Raji (cell line): Measurements from ENCODE around the gene GPI.

ENCODE experiments used
- POLR2A ChIP-seq: IDR thresholded peaks from 2 replicates; pipeline ENCODE4 v1.6.1; 2011; ENCODE audit warnings: low read depth, low read length, control low read depth; ENCODE audit not compliant: insufficient read depth

GPI gene

DNA sequence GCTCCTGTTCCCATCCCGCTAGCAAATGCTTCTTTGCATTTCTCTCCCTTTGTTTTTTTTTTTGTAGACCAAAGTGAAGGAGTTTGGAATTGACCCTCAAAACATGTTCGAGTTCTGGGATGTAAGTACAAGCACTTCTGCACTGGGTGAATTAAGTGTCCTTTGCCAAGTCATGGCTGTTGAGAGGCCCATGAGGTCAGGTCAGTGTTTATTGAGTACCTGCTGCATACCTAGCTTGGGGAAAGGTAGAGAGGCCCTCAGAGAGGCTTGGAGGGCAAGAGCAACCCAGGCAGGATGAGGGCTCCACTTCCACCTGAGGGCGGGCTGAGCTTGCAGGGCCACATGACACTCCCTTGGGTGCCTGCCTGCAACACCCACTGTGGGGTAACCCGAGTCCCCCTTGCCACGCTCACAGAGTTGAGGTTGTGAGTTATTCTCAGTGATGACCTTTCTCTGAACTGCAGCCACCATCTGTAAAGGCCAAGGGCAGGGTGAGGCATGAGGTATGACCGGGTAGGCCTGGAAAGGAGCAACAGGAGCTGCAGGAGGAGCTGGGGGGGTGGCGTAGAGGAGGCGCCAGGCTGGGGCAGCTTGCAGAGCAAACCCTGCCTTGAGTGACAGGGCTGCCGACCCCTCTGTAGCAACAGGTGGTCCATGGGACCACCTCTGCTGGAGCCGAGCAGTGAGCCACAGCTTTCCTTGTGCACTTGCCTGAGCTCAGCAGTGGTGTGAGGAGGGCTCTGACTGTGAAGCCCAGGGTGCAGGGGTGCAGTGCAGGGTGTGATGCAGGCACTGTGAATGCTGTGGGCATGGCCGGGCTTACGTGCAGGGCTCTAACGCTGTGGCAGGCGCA, 16.6 kb downstream of the GPI start:
- no peak for TF ChIP-seq POLR2A

DNA sequence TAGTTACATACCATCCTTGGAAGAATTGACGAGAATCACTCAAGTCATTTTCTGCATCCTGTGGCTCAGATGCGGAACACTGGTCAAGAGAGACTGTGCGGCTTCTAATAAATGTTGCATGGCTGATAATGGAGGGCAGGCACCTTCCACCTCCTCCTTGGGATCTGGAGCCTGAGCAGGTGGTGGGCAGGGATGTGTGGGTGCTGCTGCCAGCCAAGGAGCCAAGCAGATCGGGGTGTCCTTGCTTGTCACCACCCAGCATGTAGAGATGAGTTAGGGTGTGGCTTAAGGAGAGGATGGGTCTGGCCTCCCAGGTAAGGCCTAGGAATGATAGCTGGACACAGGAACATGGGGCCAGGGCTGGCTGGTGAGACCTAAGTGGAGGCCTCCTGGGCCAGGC, 17.5 kb downstream of the GPI start:
- TF ChIP-seq POLR2A: no peak

DNA sequence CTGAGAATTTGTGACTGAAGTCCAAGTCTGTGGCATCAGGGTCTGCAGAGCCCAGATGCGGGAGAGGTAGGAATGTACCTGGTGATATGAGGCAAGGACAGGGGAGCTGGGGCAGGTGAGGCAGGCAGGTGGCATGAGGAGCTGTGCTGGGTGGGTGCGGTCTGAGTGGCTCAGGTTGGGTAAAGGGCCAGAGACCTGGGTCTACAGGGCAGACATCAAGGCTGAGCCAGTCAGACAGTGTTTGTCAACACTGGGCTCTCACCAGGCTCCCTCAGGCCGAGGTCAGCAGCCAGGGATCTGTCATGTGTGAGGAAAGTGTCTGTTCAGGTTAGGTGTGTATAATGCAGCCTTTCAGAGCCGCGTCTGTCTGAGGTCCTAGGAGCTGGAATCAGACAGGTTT, 18.6 kb downstream of the GPI start:
- no peak for TF ChIP-seq POLR2A

DNA sequence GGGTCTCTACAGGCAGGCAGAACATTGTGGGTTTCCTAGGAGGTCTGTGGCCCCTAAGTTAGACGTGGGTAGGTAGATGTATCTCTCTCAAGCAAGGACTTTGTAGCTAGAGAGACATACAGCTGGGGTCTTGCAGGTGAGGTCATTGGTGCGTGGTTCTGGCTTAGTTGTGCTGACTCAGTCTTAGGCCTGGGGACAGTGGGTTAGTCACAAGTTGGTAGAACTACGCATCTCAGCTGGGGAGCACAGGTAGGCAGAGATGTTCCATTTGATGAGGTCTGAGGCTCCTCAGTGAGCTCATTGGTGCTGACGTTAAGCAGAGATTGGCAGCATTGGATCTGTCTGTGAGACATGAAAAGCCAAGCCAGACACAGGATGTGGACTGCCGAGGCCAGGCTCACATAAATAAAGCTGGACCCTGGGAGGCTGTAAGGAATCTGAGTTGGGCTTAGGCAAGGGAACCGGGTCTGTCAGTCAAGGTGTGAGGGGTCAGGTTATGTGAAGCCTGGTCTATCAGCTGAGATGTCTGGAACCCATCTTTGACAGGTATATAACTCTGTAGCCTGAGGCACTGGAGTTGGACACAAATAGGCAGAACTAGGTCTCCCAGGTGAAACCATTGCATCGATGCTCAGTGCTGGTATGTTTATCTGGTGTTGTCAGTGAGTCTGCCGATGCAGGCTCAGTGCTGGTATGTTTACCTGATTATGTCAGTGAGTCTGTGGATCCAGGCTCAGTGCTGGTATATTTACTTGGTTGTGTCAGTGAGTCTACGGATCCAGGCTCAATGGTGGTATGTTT, 21.8 kb downstream of the GPI start:
- TF ChIP-seq POLR2A: no peak

GRCh38 chr19:34387446-34387810, 22.4 kb downstream of the GPI start:
- TF ChIP-seq POLR2A: no peak

GRCh38 chr19:34391813-34392212, 26.8 kb downstream of the GPI start:
- no peak for TF ChIP-seq POLR2A

DNA sequence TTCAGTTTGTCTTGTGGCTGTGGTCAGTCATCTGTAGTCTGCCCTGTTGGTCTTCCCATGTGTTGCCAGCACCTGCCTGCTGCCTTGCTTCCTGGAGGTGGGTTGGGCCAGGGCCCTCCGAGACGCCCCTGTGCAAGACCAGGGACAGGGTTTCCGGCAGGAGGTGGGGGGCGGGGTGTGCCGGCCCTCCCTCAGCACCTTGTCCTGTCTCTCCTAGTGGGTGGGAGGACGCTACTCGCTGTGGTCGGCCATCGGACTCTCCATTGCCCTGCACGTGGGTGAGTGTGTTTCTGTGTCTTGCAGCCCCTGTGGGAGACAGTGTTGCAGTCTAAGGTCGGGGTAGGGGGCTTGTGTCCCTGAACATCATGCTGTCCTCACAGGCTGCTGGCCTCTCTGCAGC, 28.0 kb downstream of the GPI start:
- no peak for TF ChIP-seq POLR2A

- TF ChIP-seq POLR2A: no peak
Observed at GRCh38 chr19:34393629-34394028, 28.6 kb downstream of the GPI start.

DNA sequence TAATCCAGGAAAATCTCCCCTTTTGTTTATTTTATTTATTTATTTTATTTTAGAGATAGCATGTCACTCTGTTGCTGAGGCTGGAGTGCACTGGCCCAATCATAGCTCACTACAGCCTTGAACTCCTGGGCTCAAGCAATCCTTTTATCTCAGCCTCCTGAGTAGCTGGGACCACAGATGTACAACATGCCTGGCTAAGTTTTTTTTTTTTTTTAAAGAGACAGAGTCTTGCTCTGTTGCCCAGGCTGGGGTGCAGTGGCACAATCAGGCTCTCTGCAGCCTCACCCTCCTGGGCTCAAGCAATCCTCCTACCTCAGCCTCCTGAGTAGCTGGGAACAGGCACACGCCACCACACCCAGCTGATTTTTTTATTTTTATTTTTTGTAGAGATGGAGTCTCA, 32.9 kb downstream of the GPI start:
- TF ChIP-seq POLR2A: no peak

DNA sequence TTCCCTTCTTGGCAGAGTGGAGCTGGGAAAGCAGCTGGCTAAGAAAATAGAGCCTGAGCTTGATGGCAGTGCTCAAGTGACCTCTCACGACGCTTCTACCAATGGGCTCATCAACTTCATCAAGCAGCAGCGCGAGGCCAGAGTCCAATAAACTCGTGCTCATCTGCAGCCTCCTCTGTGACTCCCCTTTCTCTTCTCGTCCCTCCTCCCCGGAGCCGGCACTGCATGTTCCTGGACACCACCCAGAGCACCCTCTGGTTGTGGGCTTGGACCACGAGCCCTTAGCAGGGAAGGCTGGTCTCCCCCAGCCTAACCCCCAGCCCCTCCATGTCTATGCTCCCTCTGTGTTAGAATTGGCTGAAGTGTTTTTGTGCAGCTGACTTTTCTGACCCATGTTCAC, 34.9 kb downstream of the GPI start:
- TF ChIP-seq POLR2A: no peak

DNA sequence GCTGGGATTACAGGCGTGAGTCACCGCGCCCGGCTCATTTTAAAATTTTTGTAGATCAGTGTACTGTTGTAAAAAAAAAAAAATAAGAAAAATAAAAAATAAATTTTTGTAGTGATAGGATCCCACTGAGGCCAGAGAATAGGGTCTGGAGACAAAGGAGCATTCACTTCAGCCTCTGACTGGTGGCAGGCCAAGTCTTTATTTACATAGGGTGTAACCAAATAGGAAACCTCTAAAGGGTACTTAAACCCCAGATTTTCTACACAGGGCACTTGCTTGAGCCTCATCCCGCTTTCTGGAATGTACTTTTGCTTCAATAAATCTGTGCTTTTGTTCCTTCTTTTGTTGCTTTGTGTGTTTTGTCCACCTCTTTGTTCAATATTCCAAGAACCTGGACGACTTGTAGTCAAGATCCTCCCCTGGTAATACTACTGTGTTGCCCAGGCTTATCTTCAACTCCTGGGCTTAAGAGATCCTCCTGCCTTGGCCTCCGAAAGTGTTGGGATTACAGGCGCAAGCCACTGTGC, 37.1 kb downstream of the GPI start:
- no peak for TF ChIP-seq POLR2A

- TF ChIP-seq POLR2A: no peak
Observed at GRCh38 chr19:34403784-34404108, 38.8 kb downstream of the GPI start.

DNA sequence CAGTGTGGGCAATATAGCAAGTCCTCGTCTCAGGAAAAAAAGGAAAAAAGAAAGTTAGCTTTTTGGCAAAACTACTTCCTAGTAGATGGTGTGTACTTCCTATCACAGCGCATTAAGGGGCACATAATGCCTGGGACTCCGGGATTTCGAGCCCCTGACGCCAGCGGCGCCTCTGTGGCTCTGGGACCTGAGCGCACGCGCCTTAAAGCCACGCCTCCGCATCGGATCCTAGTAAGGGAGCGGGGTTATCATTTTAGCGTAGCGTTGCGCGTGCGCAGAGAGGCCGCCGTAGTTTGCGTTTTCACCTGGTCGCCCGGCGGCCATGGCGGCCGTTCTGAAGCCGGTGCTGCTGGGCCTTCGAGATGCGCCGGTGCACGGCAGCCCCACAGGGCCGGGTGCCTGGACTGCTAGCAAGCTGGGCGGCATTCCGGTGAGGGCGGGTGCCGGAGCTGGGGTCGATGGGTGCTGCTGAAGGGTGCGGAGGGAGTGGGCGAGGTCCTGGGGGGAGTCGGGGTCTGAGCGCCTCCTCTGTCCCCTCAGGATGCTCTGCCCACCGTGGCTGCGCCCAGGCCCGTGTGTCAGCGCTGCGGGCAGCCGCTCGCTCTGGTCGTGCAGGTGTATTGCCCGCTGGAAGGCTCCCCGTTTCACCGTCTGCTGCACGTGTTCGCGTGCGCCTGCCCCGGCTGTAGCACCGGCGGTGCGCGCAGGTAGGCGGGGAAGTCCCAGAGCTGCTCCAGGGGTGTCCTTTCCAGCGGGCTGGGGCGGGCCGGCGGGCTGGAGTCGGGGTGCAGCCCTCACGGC, 39.3 kb downstream of the GPI start, which contains the start of gene PDCD2L:
PDCD2L (plus strand) TSS at position 291 of the 801 bp plus-strand sequence; CDS start at position 323, 32 bp downstream.
- TF ChIP-seq POLR2A: peak; percentile 94

GRCh38 chr19:34405892-34406660, 41.1 kb downstream of the GPI start:
- no peak for TF ChIP-seq POLR2A
